ENCODE measurements around the gene FOXD4L3. TPM values are rescaled to one million over a fixed set of nuclear protein-coding genes. Genes with fewer than 3 reads are reported as not detected.
"Not testable (repeated sequence)": the region's sequence is repeated elsewhere in the genome, so short reads cannot be mapped to it uniquely, and the experiment has no call there.

Gene FOXD4L3
- total RNA-seq, 1 experiment from 2014 or later, result not detected

DNA sequence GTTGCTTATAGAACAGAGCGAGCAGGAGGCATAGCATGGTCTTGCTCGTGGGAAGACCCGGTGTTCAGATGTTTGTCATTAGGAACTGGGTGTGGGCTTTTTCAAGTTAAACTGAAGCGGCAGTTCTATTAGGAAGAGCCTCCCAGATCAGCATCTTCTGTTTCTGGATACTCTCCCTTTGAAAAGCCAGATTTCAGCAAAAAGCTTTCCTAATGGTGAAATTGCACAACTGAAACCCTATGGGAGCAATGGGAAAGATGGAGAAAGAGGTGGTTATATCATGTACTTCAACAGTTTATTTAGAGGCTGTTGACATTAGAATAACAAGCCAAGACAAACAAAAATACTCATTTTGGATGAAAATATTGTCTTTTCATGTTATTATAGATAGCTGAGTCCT lies 41.3 kb downstream of the FOXD4L3 start:
- not testable (repeated sequence) for DNase-seq (ENCODE audit: low read depth)

DNA sequence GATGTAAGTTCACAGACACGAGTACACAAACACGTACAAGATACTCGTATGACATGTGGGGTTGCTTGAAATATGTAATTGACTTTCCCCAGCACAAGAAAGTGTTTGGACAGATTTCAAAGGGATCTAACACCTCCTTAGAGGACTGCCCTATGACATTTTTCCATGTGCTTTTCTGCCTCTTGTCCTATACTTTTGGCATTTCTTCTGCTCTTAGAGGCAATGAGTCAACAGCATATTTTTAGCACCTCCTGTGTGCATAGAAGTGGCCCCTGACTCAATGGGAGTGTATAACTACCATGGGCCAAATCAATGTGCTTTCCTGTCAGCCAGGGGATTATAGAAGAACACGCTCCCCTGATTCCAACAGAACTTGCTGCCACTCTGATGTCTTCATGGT lies 49.0 kb downstream of the FOXD4L3 start:
- DNase-seq (ENCODE audit: low read depth), result not testable (repeated sequence)

Other genes starting within 250 kb of the FOXD4L3 start
- 11.2 and 24.0 TPM in 2 replicates for gene ZNG1C, start 60.9 kb upstream of the FOXD4L3 start, total RNA-seq (2014; rRNA removed)
- not detected in 2 replicates for gene PGM5, start 53.7 kb downstream of the FOXD4L3 start, total RNA-seq (2014; rRNA removed)
- gene TMEM252, start 238.0 kb downstream of the FOXD4L3 start, total RNA-seq (2014; rRNA removed), result not detected in 2 replicates

All from LHCN-M2 (cell line).